ENCODE results near the gene RECQL.

DNA sequence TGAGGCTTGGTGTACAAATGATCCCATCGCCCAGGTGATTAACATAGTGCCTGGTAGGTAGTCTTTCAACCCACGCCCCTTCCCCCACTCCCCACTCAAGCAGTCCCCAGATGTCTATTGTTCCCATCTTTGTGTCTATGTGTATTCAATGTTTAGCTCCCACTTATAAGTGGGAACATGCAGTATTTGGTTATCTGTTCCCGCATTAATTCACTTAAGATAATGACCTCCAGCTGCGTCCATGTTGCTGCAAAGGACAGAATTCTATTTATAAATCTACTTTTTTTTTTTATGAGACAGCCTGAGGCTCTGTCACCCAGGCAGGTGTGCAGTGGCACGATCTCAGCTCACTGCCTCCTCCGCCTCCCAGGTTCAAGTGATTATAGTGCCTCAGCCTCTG, 40.3 kb upstream of the RECQL start:
- TF ChIP-seq, protein P1, sequence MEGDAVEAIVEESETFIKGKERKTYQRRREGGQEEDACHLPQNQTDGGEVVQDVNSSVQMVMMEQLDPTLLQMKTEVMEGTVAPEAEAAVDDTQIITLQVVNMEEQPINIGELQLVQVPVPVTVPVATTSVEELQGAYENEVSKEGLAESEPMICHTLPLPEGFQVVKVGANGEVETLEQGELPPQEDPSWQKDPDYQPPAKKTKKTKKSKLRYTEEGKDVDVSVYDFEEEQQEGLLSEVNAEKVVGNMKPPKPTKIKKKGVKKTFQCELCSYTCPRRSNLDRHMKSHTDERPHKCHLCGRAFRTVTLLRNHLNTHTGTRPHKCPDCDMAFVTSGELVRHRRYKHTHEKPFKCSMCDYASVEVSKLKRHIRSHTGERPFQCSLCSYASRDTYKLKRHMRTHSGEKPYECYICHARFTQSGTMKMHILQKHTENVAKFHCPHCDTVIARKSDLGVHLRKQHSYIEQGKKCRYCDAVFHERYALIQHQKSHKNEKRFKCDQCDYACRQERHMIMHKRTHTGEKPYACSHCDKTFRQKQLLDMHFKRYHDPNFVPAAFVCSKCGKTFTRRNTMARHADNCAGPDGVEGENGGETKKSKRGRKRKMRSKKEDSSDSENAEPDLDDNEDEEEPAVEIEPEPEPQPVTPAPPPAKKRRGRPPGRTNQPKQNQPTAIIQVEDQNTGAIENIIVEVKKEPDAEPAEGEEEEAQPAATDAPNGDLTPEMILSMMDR (IDR thresholded peaks at IDR 0.05 in 2 of 3, conservative IDR thresholded peaks at IDR 0.05 in 1 of 3; ENCODE audit: borderline replicate concordance in 1 of 3, insufficient read depth in 1 of 3, low read depth in 2 of 3, low read length in 2 of 3) = no peak
- TF ChIP-seq POLR2A (IDR thresholded peaks at IDR 0.05; ENCODE audit: borderline replicate concordance, extremely low read depth, insufficient read depth, insufficient read length) (no peak), JUND (IDR thresholded peaks at IDR 0.05) (no peak), ZNF274 (IDR thresholded peaks at IDR 0.05; ENCODE audit: low read depth, low read length) (no peak), EZH2 (IDR thresholded peaks at IDR 0.05) (no peak), ZFX (IDR thresholded peaks at IDR 0.05) (no peak)
- TF ChIP-seq, protein P2, sequence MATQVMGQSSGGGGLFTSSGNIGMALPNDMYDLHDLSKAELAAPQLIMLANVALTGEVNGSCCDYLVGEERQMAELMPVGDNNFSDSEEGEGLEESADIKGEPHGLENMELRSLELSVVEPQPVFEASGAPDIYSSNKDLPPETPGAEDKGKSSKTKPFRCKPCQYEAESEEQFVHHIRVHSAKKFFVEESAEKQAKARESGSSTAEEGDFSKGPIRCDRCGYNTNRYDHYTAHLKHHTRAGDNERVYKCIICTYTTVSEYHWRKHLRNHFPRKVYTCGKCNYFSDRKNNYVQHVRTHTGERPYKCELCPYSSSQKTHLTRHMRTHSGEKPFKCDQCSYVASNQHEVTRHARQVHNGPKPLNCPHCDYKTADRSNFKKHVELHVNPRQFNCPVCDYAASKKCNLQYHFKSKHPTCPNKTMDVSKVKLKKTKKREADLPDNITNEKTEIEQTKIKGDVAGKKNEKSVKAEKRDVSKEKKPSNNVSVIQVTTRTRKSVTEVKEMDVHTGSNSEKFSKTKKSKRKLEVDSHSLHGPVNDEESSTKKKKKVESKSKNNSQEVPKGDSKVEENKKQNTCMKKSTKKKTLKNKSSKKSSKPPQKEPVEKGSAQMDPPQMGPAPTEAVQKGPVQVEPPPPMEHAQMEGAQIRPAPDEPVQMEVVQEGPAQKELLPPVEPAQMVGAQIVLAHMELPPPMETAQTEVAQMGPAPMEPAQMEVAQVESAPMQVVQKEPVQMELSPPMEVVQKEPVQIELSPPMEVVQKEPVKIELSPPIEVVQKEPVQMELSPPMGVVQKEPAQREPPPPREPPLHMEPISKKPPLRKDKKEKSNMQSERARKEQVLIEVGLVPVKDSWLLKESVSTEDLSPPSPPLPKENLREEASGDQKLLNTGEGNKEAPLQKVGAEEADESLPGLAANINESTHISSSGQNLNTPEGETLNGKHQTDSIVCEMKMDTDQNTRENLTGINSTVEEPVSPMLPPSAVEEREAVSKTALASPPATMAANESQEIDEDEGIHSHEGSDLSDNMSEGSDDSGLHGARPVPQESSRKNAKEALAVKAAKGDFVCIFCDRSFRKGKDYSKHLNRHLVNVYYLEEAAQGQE (IDR thresholded peaks at IDR 0.05; ENCODE audit: low read depth) = no peak

All from HCT116 (cell line).